ENCODE measurements around the gene CNGA2. TPM values are rescaled to one million over a fixed set of nuclear protein-coding genes. Genes with fewer than 3 reads are reported as not detected.

The CNGA2 gene
- polyA plus RNA-seq, 1 donor from 2014 or later = not detected

GRCh38 chrX:151702741-151703340, 31.7 kb upstream of the CNGA2 start:
- no peaks in the 10 kb centered on the region for H3K4me1 Mint-ChIP-seq

GRCh38 chrX:151703487-151703886, 31.1 kb upstream of the CNGA2 start:
- no peak overlapping the region for H3K4me3 Mint-ChIP-seq
- H3K27me3 Mint-ChIP-seq = peaks cover 5% of the 10 kb centered on the region
- H3K4me1 Mint-ChIP-seq = no peaks in the 10 kb centered on the region
- H3K36me3 Mint-ChIP-seq = no peaks in the 10 kb centered on the region
- peaks cover 0 to 2% (median 0%) of the 10 kb centered on the region in 3 donors for H3K9me3 Mint-ChIP-seq
- H3K27ac Mint-ChIP-seq = no peak overlapping the region

More at GRCh38 chrX:151702741-151703340, 31.7 kb upstream of the CNGA2 start:
- Mint-ChIP-seq H3K9me3 (peaks cover 0 to 2% (median 0%) of the 10 kb centered on the region in 3 donors), H3K27ac (no peak overlapping the region), H3K27me3 (peaks cover 5% of the 10 kb centered on the region), H3K4me3 (peak overlapping the region in 1 of 4 donors; percentile 17), H3K36me3 (no peaks in the 10 kb centered on the region)

- Mint-ChIP-seq H3K27ac (no peak overlapping the region), H3K27me3 (peaks cover 5% of the 10 kb centered on the region), H3K36me3 (no peaks in the 10 kb centered on the region), H3K4me3 (no peak overlapping the region), H3K9me3 (peaks cover 0 to 2% (median 0%) of the 10 kb centered on the region in 3 donors), H3K4me1 (no peaks in the 10 kb centered on the region)
These were observed 30.4 kb upstream of the CNGA2 start for GRCh38 chrX:151704041-151704663.

GRCh38 chrX:151708821-151709220, 25.7 kb upstream of the CNGA2 start:
- Mint-ChIP-seq H3K36me3 (no peaks in the 10 kb centered on the region), H3K9me3 (peaks cover 0 to 2% (median 0%) of the 10 kb centered on the region in 3 donors), H3K4me3 (no peak overlapping the region), H3K27ac (no peak overlapping the region), H3K4me1 (no peaks in the 10 kb centered on the region), H3K27me3 (peaks cover 5% of the 10 kb centered on the region)

GRCh38 chrX:151710457-151710856, 24.1 kb upstream of the CNGA2 start:
- H3K36me3 Mint-ChIP-seq = no peaks in the 10 kb centered on the region

GRCh38 chrX:151711154-151711553, 23.4 kb upstream of the CNGA2 start:
- Mint-ChIP-seq H3K4me3 (no peak overlapping the region), H3K36me3 (no peaks in the 10 kb centered on the region), H3K27me3 (peaks cover 2% of the 10 kb centered on the region), H3K4me1 (no peaks in the 10 kb centered on the region), H3K9me3 (no peaks in the 10 kb centered on the region), H3K27ac (no peak overlapping the region)

More at GRCh38 chrX:151710457-151710856, 24.1 kb upstream of the CNGA2 start:
- Mint-ChIP-seq H3K4me1 (no peaks in the 10 kb centered on the region), H3K27me3 (peaks cover 3% of the 10 kb centered on the region), H3K4me3 (no peak overlapping the region), H3K27ac (no peak overlapping the region), H3K9me3 (no peaks in the 10 kb centered on the region)

GRCh38 chrX:151711787-151712186, 22.8 kb upstream of the CNGA2 start:
- Mint-ChIP-seq H3K4me1 (no peaks in the 10 kb centered on the region), H3K9me3 (no peaks in the 10 kb centered on the region), H3K4me3 (no peak overlapping the region), H3K36me3 (no peaks in the 10 kb centered on the region), H3K27ac (no peak overlapping the region), H3K27me3 (peaks cover 2% of the 10 kb centered on the region)

- Mint-ChIP-seq H3K27me3 (peaks cover 2% of the 10 kb centered on the region), H3K36me3 (no peaks in the 10 kb centered on the region), H3K4me3 (no peak overlapping the region), H3K4me1 (no peaks in the 10 kb centered on the region), H3K27ac (no peak overlapping the region), H3K9me3 (no peaks in the 10 kb centered on the region)
These were observed 22.3 kb upstream of the CNGA2 start for GRCh38 chrX:151712253-151712652.

- Mint-ChIP-seq H3K4me3 (no peak overlapping the region), H3K9me3 (peaks cover 0 to 2% (median 0%) of the 10 kb centered on the region in 3 donors), H3K27ac (no peak overlapping the region), H3K27me3 (peaks cover 2% of the 10 kb centered on the region), H3K4me1 (no peaks in the 10 kb centered on the region), H3K36me3 (no peaks in the 10 kb centered on the region)
These were observed 20.7 kb upstream of the CNGA2 start for GRCh38 chrX:151713849-151714248.

GRCh38 chrX:151714362-151714761, 20.2 kb upstream of the CNGA2 start:
- no peaks in the 10 kb centered on the region for H3K4me1 Mint-ChIP-seq

GRCh38 chrX:151715752-151716151, 18.8 kb upstream of the CNGA2 start, which contains the start of gene FATE1:
Gene FATE1 (plus strand): TSS chrX:151716035. CDS start chrX:151716120, 85 bp downstream.
- Mint-ChIP-seq H3K4me3 (no peak within 1 kb of the TSS), H3K4me1 (no peaks in the 10 kb centered on the region), H3K27me3 (peaks cover 2% of the 10 kb centered on the region), H3K9me3 (peaks cover 0 to 2% (median 0%) of the 10 kb centered on the region in 3 donors), H3K36me3 (no peaks in the 10 kb centered on the region), H3K27ac (no peak within 1 kb of the TSS)

More at GRCh38 chrX:151714362-151714761, 20.2 kb upstream of the CNGA2 start:
- Mint-ChIP-seq H3K9me3 (peaks cover 0 to 2% (median 0%) of the 10 kb centered on the region in 3 donors), H3K36me3 (no peaks in the 10 kb centered on the region), H3K27me3 (peaks cover 2% of the 10 kb centered on the region), H3K27ac (no peak overlapping the region), H3K4me3 (no peak overlapping the region)

GRCh38 chrX:151722241-151722846, 12.2 kb upstream of the CNGA2 start:
- Mint-ChIP-seq H3K27ac (peak overlapping the region in 1 of 3 donors; percentile 37), H3K9me3 (peaks cover 0 to 2% (median 0%) of the 10 kb centered on the region in 3 donors), H3K4me1 (no peaks in the 10 kb centered on the region)

GRCh38 chrX:151723156-151723760, 11.3 kb upstream of the CNGA2 start:
- Mint-ChIP-seq H3K9me3 (peaks cover 0 to 2% (median 0%) of the 10 kb centered on the region in 3 donors), H3K27me3 (no peaks in the 10 kb centered on the region), H3K36me3 (no peaks in the 10 kb centered on the region), H3K4me1 (no peaks in the 10 kb centered on the region), H3K4me3 (no peak overlapping the region), H3K27ac (no peak overlapping the region)

More at GRCh38 chrX:151722241-151722846, 12.2 kb upstream of the CNGA2 start:
- no peaks in the 10 kb centered on the region for H3K27me3 Mint-ChIP-seq
- no peak overlapping the region for H3K4me3 Mint-ChIP-seq
- no peaks in the 10 kb centered on the region for H3K36me3 Mint-ChIP-seq

GRCh38 chrX:151724563-151725337, 9.8 kb upstream of the CNGA2 start:
- no peaks in the 10 kb centered on the region for H3K27me3 Mint-ChIP-seq
- H3K4me1 Mint-ChIP-seq = no peaks in the 10 kb centered on the region
- no peaks in the 10 kb centered on the region for H3K9me3 Mint-ChIP-seq
- H3K4me3 Mint-ChIP-seq = no peak overlapping the region
- no peaks in the 10 kb centered on the region for H3K36me3 Mint-ChIP-seq
- no peak overlapping the region for H3K27ac Mint-ChIP-seq

- no peak overlapping the region for H3K4me3 Mint-ChIP-seq
- no peaks in the 10 kb centered on the region for H3K36me3 Mint-ChIP-seq
- H3K27me3 Mint-ChIP-seq = no peaks in the 10 kb centered on the region
- no peaks in the 10 kb centered on the region for H3K4me1 Mint-ChIP-seq
- no peak overlapping the region for H3K27ac Mint-ChIP-seq
- peaks cover 0 to 2% (median 0%) of the 10 kb centered on the region in 3 donors for H3K9me3 Mint-ChIP-seq
These were observed 9.3 kb upstream of the CNGA2 start for GRCh38 chrX:151725338-151725614.
